Measurements from ENCODE around the gene RELN.

GRCh38 chr7:103462358-103462757 is 527.1 kb downstream of the RELN start:
- TF ChIP-seq CTCF (tag by site-specific recombination; IDR thresholded peaks at IDR 0.05) (no peak), REST (tag by site-specific recombination; IDR thresholded peaks at IDR 0.05) (no peak), ZNF211 (tag by site-specific recombination; IDR thresholded peaks at IDR 0.05; ENCODE audit: low read depth) (no peak), ZIC2 (tag by site-specific recombination; IDR thresholded peaks at IDR 0.05) (no peak), ZNF768 (tag by site-specific recombination; IDR thresholded peaks at IDR 0.05) (no peak)

Data from HEK293 (cell line).